IMR-90 (cell line): Measurements from ENCODE around the gene ISCU. TPM values are rescaled to one million over a fixed set of nuclear protein-coding genes. Genes with fewer than 3 reads are reported as not detected.

Experiments
- ATAC-seq: fragments of 200-7000 bp; cut with Tn5 transposase; 2 replicates; pipeline ENCODE4 v1.9.1; 2020; ENCODE audit warnings: low read depth, mild to moderate bottlenecking, moderate library complexity
- BruUV-seq: library from RNA; stranded (reverse); fragments of 400-500 nt; replicated peaks from 2 replicates; lab custom pipeline; 2021; lab: Mats Ljungman, UMichigan
- CTCF ChIA-PET: fragments of 300-600 bp; formaldehyde crosslinking; extraction: SDS; loops from one replicate; lab custom pipeline; 2021; ENCODE audit warnings: antibody characterized with exemption; lab: Yijun Ruan, JAX
- POLR2A ChIA-PET: fragments of 300-600 bp; sonication (Branson Sonifier 250); formaldehyde crosslinking; loops from one replicate; lab custom pipeline; 2022; ENCODE audit warnings: antibody characterized with exemption; ENCODE audit not compliant: unreplicated experiment; lab: Charles Lee
- DNase-seq: peaks from one replicate; pipeline ENCODE4 v3.0.0; 2013
- H2AFZ ChIP-seq: replicated peaks from 2 replicates; pipeline ENCODE3; 2013; ENCODE audit warnings: low read length, mild to moderate bottlenecking; ENCODE audit not compliant: poor library complexity
- H2AK5ac ChIP-seq: 2 replicates; pipeline ENCODE4 v1.6.1; 2013; ENCODE audit warnings: low read depth, low read length, inconsistent platforms
- H2AK9ac ChIP-seq: replicated peaks from 2 replicates; pipeline ENCODE3; 2013; ENCODE audit warnings: mild to moderate bottlenecking, low read depth, low read length, moderate library complexity; ENCODE audit not compliant: poor library complexity
- H2BK120ac ChIP-seq: 2 replicates; pipeline ENCODE4 v1.6.1; 2013; ENCODE audit warnings: low read depth, low read length, inconsistent platforms
- H2BK15ac ChIP-seq: 3 replicates; pipeline ENCODE4 v1.6.1; 2013; ENCODE audit warnings: low read depth, low read length, inconsistent platforms
- H2BK20ac ChIP-seq: 2 replicates; pipeline ENCODE4 v1.6.1; 2013; ENCODE audit warnings: low read depth, mild to moderate bottlenecking, inconsistent platforms, low read length, moderate library complexity
- H2BK5ac ChIP-seq: 2 replicates; pipeline ENCODE4 v1.6.1; 2013; ENCODE audit warnings: mild to moderate bottlenecking, low read depth, low read length, inconsistent platforms; ENCODE audit not compliant: poor library complexity, severe bottlenecking
- H3K14ac ChIP-seq: replicated peaks from 2 replicates; pipeline ENCODE4 v1.6.1; 2013; ENCODE audit warnings: low read depth, low read length, inconsistent platforms
- H3K18ac ChIP-seq: 2 replicates; pipeline ENCODE4 v1.6.1; 2013; ENCODE audit warnings: low read depth, low read length, control low read depth
- H3K23ac ChIP-seq: 2 replicates; pipeline ENCODE4 v1.6.1; 2013; ENCODE audit warnings: low read depth, low read length, inconsistent platforms
- H3K27ac ChIP-seq: 2 replicates; pipeline ENCODE4 v1.5.1; 2013; ENCODE audit warnings: mild to moderate bottlenecking, control low read depth, low read length; ENCODE audit not compliant: insufficient read depth
- H3K27me3 ChIP-seq: 2 replicates; pipeline ENCODE4 v1.6.1; 2013; ENCODE audit warnings: low read length; ENCODE audit not compliant: control insufficient read depth, insufficient read depth
- H3K36me3 ChIP-seq: 2 replicates; pipeline ENCODE4 v1.6.1; 2013; ENCODE audit warnings: low read length, mixed read lengths; ENCODE audit not compliant: control insufficient read depth, insufficient read depth
- H3K4ac ChIP-seq: 2 replicates; pipeline ENCODE4 v1.6.1; 2013; ENCODE audit warnings: low read depth, low read length, inconsistent platforms
- H3K4me1 ChIP-seq: 2 replicates; pipeline ENCODE4 v1.6.1; 2013; ENCODE audit warnings: low read length, mixed read lengths; ENCODE audit not compliant: control insufficient read depth, insufficient read depth
- H3K4me2 ChIP-seq: 2 replicates; pipeline ENCODE4 v1.6.1; 2013; ENCODE audit warnings: low read depth, mild to moderate bottlenecking, control low read depth, low read length, moderate library complexity
- H3K4me3 ChIP-seq: 2 replicates; pipeline ENCODE4 v1.5.1; 2013; ENCODE audit warnings: low read depth, mild to moderate bottlenecking, control low read depth, low read length, moderate library complexity; ENCODE audit not compliant: insufficient read depth
- H3K56ac ChIP-seq: 2 replicates; pipeline ENCODE4 v1.6.1; 2013; ENCODE audit warnings: low read length, inconsistent platforms; ENCODE audit not compliant: insufficient read depth; ENCODE audit errors: extremely low read depth
- H3K79me1 ChIP-seq, 2 experiments: 2 replicates each; pipeline ENCODE4 v1.6.1; 2013; ENCODE audit warnings: low read length in 2 of 2, inconsistent platforms in 1 of 2, low read depth in 1 of 2
- H3K9ac ChIP-seq: 2 replicates; pipeline ENCODE4 v1.6.1; 2013; ENCODE audit warnings: low read depth, low read length, control low read depth
- H3K9me1 ChIP-seq: 2 replicates; pipeline ENCODE4 v1.6.1; 2013; ENCODE audit warnings: low read length, inconsistent platforms; ENCODE audit not compliant: insufficient read depth
- H3K9me3 ChIP-seq: 2 replicates; pipeline ENCODE4 v1.6.1; 2013; ENCODE audit warnings: low read length; ENCODE audit not compliant: control insufficient read depth, insufficient read depth
- H4K20me1 ChIP-seq: 2 replicates; pipeline ENCODE4 v1.6.1; 2013; ENCODE audit warnings: low read length, inconsistent platforms; ENCODE audit not compliant: insufficient read depth
- H4K5ac ChIP-seq: 2 replicates; pipeline ENCODE4 v1.6.1; 2013; ENCODE audit warnings: mild to moderate bottlenecking, low read depth, low read length, control low read depth
- H4K8ac ChIP-seq, 2 experiments: 2 replicates each; pipeline ENCODE4 v1.6.1; 2013; ENCODE audit warnings: low read depth in 2 of 2, low read length in 2 of 2, control low read depth in 1 of 2, inconsistent platforms in 1 of 2
- H4K91ac ChIP-seq: 2 replicates; pipeline ENCODE4 v1.6.1; 2013; ENCODE audit warnings: low read depth, low read length, inconsistent platforms; ENCODE audit not compliant: insufficient read depth
- CEBPB ChIP-seq: IDR thresholded peaks from 2 replicates; pipeline ENCODE4 v1.6.1; 2012; ENCODE audit warnings: low read depth, low read length, improper control_type of control experiment
- CHD1 ChIP-seq: IDR thresholded peaks from 2 replicates; pipeline ENCODE4 v1.6.1; 2012; ENCODE audit warnings: low read depth, low read length, improper control_type of control experiment
- CTCF ChIP-seq: conservative IDR thresholded peaks from 2 replicates; pipeline ENCODE4 v1.5.1; 2012; ENCODE audit warnings: mild to moderate bottlenecking, low read depth, low read length, improper control_type of control experiment
- ELK1 ChIP-seq: fragments of 150-350 bp; IDR thresholded peaks from 2 replicates; pipeline ENCODE4 v1.6.1; 2016; ENCODE audit warnings: low read depth, mild to moderate bottlenecking, low read length, moderate library complexity, borderline replicate concordance
- FOS ChIP-seq: fragments of 150-350 bp; IDR thresholded peaks from 2 replicates; pipeline ENCODE4 v1.6.1; 2016; ENCODE audit warnings: low read depth, low read length
- MAFK ChIP-seq: IDR thresholded peaks from 2 replicates; pipeline ENCODE4 v1.6.1; 2012; ENCODE audit warnings: low read depth, low read length, improper control_type of control experiment
- NFE2L2 ChIP-seq: fragments of 150-350 bp; IDR thresholded peaks from 2 replicates; pipeline ENCODE4 v1.6.1; 2016; ENCODE audit warnings: low read depth, mild to moderate bottlenecking, low read length
- RAD21 ChIP-seq: IDR thresholded peaks from 2 replicates; pipeline ENCODE4 v1.6.1; 2012; ENCODE audit warnings: low read length, improper control_type of control experiment
- RFX5 ChIP-seq: IDR thresholded peaks from 2 replicates; pipeline ENCODE4 v1.8.0; 2012; ENCODE audit warnings: low read depth, mild to moderate bottlenecking, low read length, moderate library complexity
- WGBS, 2 experiments: methylation state at CpG; one replicate each; pipeline versions ENCODE4 v1.1.5 to v1.1.7; 2013; ENCODE audit warnings: missing lambda C conversion rate in 2 of 2; ENCODE audit not compliant: insufficient read length in 1 of 2; ENCODE audit errors: extremely low coverage in 2 of 2; 5-methylcytosine and 5-hydroxymethylcytosine counted together
- dilution Hi-C: fragments of 300-500 bp; cut with HindIII; formaldehyde crosslinking; loops from one replicate; pipeline ENCODE4 v1.14.3; 2018; ENCODE audit warnings: low sequenced_read_pairs; ENCODE audit not compliant: unreplicated experiment
- in situ Hi-C: fragments of 300-500 bp; cut with MboI; formaldehyde crosslinking; loops from 3 replicates; pipeline ENCODE4 v1.14.3; 2019; ENCODE audit warnings: low sequenced_read_pairs, inconsistent platforms, mixed read lengths
- intact Hi-C: fragments of 100-400 bp; cut with micrococcal nuclease; formaldehyde crosslinking; loops from 2 replicates; pipeline ENCODE4 v1.10.0; 2022
- polyA plus RNA-seq, 3 experiments: library from polyadenylated mRNA; depleted of rRNA; stranded (reverse); fragments of >200 nt; gene quantifications; 2 replicates each; pipeline ENCODE4 v1.2.3, GENCODE V29; 2012; ENCODE audit warnings: low replicate concordance in 1 of 3
- total RNA-seq: library from RNA; depleted of rRNA; stranded (reverse); fragments of >200 nt; gene quantifications from 2 replicates; pipeline ENCODE4 v1.2.3, GENCODE V29; 2012

Gene ISCU
- total and polyA plus RNA-seq, 2 of the 4 experiments (the other 2 are of a cell fraction), result 52.7 to 87.2 TPM

- Histone ChIP-seq H3K4me3 (peak within 1 kb of the TSS; percentile 38), H4K8ac (peak within 1 kb of the TSS in 1 of 2 experiments; percentile 72; a peak in 1 of 4 replicates), H2BK120ac (peak within 1 kb of the TSS; percentile 77), H2AK9ac (peak within 1 kb of the TSS; percentile 80), H4K5ac (peak within 1 kb of the TSS; percentile 12; the same call in 1 of the 2 replicates), H2BK20ac (peak within 1 kb of the TSS; percentile 72), H3K56ac (no peak within 1 kb of the TSS), H3K27ac (peak within 1 kb of the TSS; percentile 44; the same call in 1 of the 2 replicates), H3K14ac (peak within 1 kb of the TSS; percentile 58), H4K91ac (peak within 1 kb of the TSS; percentile 63; the same call in 1 of the 2 replicates), H2BK15ac (peak within 1 kb of the TSS; percentile 38; the same call in 1 of the 3 replicates), H3K4me2 (peak within 1 kb of the TSS; percentile 54; the same call in 1 of the 2 replicates), H3K9me1 (peaks cover 7% of the 10 kb centered on the region; the same call in 1 of the 2 replicates), H3K27me3 (no peaks in the 10 kb centered on the region), H3K18ac (peak within 1 kb of the TSS; percentile 16; the same call in 1 of the 2 replicates), H3K79me1 (peaks cover 0 to 7% of the 10 kb centered on the region in 2 experiments; a peak in 2 of 4 replicates), H2AFZ (peak within 1 kb of the TSS; percentile 87), H2BK5ac (no peak within 1 kb of the TSS), H3K23ac (peak within 1 kb of the TSS; percentile 60; the same call in 1 of the 2 replicates), H3K9me3 (no peaks in the 10 kb centered on the region), H3K9ac (peak within 1 kb of the TSS; percentile 66; the same call in 1 of the 2 replicates), H2AK5ac (peak within 1 kb of the TSS; percentile 83; the same call in 1 of the 2 replicates), H3K4ac (peak within 1 kb of the TSS; percentile 30), H3K4me1 (peaks cover 3% of the 10 kb centered on the region; the same call in 1 of the 2 replicates), H4K20me1 (no peaks in the 10 kb centered on the region), H3K36me3 (peaks cover 2% of the 10 kb centered on the region; the same call in 1 of the 2 replicates)
- ChIA-PET POLR2A (interaction anchor here (0.5 to 0.7 kb wide), 3 partner anchors 21 to 490 kb away, joined by 3 to 7 read pairs (median 6); no protein-coding TSS in a partner anchor), CTCF (interaction anchor here (0.5 to 1.2 kb wide), 2 partner anchors 20 to 78 kb away, joined by 3 to 6 read pairs; no protein-coding TSS in a partner anchor)
- 33% methylated on average over 2 of the region's 27 CpGs; no CpG with 5 or more reads in 1 of the 2 experiments for WGBS, 2 experiments
- peak; percentile 86 for ATAC-seq
- intact Hi-C loops, result no loop called here
- peak; percentile 37 for DNase-seq
- dilution Hi-C loops, result no loop called here
- no TSS peak for BruUV-seq
- in situ Hi-C loops, result no loop called here
- TF ChIP-seq RFX5, result no peak
- TF ChIP-seq CHD1, result no peak
- TF ChIP-seq RAD21, result no peak
- TF ChIP-seq NFE2L2, result no peak
- no peak for TF ChIP-seq MAFK
- no peak for TF ChIP-seq CTCF
- TF ChIP-seq CEBPB, result no peak
- TF ChIP-seq ELK1, result no peak
- no peak for TF ChIP-seq FOS
These were observed 35.4 kb downstream of the ISCU start, which contains the start of gene TMEM119 for GRCh38 chr12:108597559-108598471. TMEM119 (minus strand) TSS chr12:108598084; CDS start chr12:108592383, 5,701 bp downstream.
